Lower lobe of right lung (tissue), 2 donors: Measurements from ENCODE around the gene GPR39. TPM values are rescaled to one million over a fixed set of nuclear protein-coding genes. Genes with fewer than 3 reads are reported as not detected.
A peak's percentile ranks its signal among the peaks of the same experiment; 100 is the strongest.

ENCODE experiments used
- ATAC-seq, 2 donors: fragments of 200-7000 bp; cut with Tn5 transposase; one replicate each; pipeline ENCODE4 v1.9.1; 2020 to 2022; ENCODE audit warnings: mild to moderate bottlenecking in 2 of 2, moderate library complexity in 2 of 2
- DNase-seq: peaks from one replicate; pipeline ENCODE4 v3.0.0-alpha.2; 2020
- H3K27ac ChIP-seq: fragments of 200-600 bp; one replicate; pipeline ENCODE4 v1.8.0; 2022
- H3K27me3 ChIP-seq: fragments of 200-600 bp; one replicate; pipeline ENCODE4 v1.8.0; 2022; ENCODE audit warnings: low read depth
- H3K36me3 ChIP-seq: fragments of 200-600 bp; one replicate; pipeline ENCODE4 v1.8.0; 2022; ENCODE audit warnings: mild to moderate bottlenecking
- H3K4me1 ChIP-seq: fragments of 200-600 bp; one replicate; pipeline ENCODE4 v1.8.0; 2022
- H3K4me3 ChIP-seq: fragments of 200-600 bp; one replicate; pipeline ENCODE4 v1.8.0; 2022; ENCODE audit warnings: mild to moderate bottlenecking
- H3K9me3 ChIP-seq: fragments of 200-600 bp; one replicate; pipeline ENCODE4 v1.8.0; 2022
- CTCF ChIP-seq: fragments of 200-600 bp; IDR thresholded peaks from one replicate; pipeline ENCODE4 v1.8.0; 2022; ENCODE audit warnings: antibody characterized with exemption, mild to moderate bottlenecking
- intact Hi-C: fragments of 100-400 bp; cut with DNase I; formaldehyde crosslinking; loops from one replicate; pipeline ENCODE4 v1.11.0; 2022
- total RNA-seq: library from RNA; stranded (reverse); fragmentation: NEBNext Ultra II Directional; extraction: Animal tissue kit (Norgen Biotek cat#: 25700); gene quantifications from one replicate; pipeline ENCODE4 v1.2.1, GENCODE V29; 2021
- donor health status: DM: no; HTN: yes; CAD: no; lungs with severe emphysema.

Gene GPR39
- total RNA-seq, 1 donor from 2014 or later: 11.2 TPM

- no peak for TF ChIP-seq CTCF
- Histone ChIP-seq H3K4me1 (no peaks in the 10 kb centered on the region), H3K27me3 (no peaks in the 10 kb centered on the region), H3K27ac (no peak overlapping the region), H3K9me3 (no peaks in the 10 kb centered on the region), H3K4me3 (no peak overlapping the region), H3K36me3 (no peaks in the 10 kb centered on the region)
- no peak for DNase-seq
- peak; percentile 68 to 71 for ATAC-seq
- intact Hi-C loops: no loop called here
Measured at GRCh38 chr2:132424526-132425121, 8.0 kb downstream of the GPR39 start.

GRCh38 chr2:132426033-132426432, 9.4 kb downstream of the GPR39 start:
- intact Hi-C loops: no loop called here
- TF ChIP-seq CTCF: no peak
- no peak for DNase-seq
- Histone ChIP-seq H3K27ac (no peak overlapping the region), H3K36me3 (no peaks in the 10 kb centered on the region), H3K27me3 (no peaks in the 10 kb centered on the region), H3K9me3 (no peaks in the 10 kb centered on the region), H3K4me3 (no peak overlapping the region), H3K4me1 (no peaks in the 10 kb centered on the region)
- ATAC-seq: no peak

- no peaks in the 10 kb centered on the region for H3K9me3 ChIP-seq
- ATAC-seq (no peak), DNase-seq (no peak)
- no peaks in the 10 kb centered on the region for H3K4me1 ChIP-seq
- TF ChIP-seq CTCF: no peak
- no peak overlapping the region for H3K4me3 ChIP-seq
- no peaks in the 10 kb centered on the region for H3K27me3 ChIP-seq
- intact Hi-C loops: no loop called here
- no peak overlapping the region for H3K27ac ChIP-seq
- no peaks in the 10 kb centered on the region for H3K36me3 ChIP-seq
Measured at GRCh38 chr2:132426656-132427055, 10.1 kb downstream of the GPR39 start.

GRCh38 chr2:132429351-132429750, 12.7 kb downstream of the GPR39 start:
- Histone ChIP-seq H3K27me3 (no peaks in the 10 kb centered on the region), H3K9me3 (no peaks in the 10 kb centered on the region), H3K36me3 (no peaks in the 10 kb centered on the region), H3K4me3 (no peak overlapping the region), H3K27ac (no peak overlapping the region), H3K4me1 (no peaks in the 10 kb centered on the region)
- intact Hi-C loops: no loop called here
- ATAC-seq: no peak
- DNase-seq: no peak
- TF ChIP-seq CTCF: no peak

- intact Hi-C loops: no loop called here
- ATAC-seq: no peak
- H3K4me3 ChIP-seq: no peak overlapping the region
- no peaks in the 10 kb centered on the region for H3K9me3 ChIP-seq
- TF ChIP-seq CTCF: no peak
- no peaks in the 10 kb centered on the region for H3K4me1 ChIP-seq
- H3K27me3 ChIP-seq: no peaks in the 10 kb centered on the region
- no peaks in the 10 kb centered on the region for H3K36me3 ChIP-seq
- H3K27ac ChIP-seq: no peak overlapping the region
- no peak for DNase-seq
Measured at GRCh38 chr2:132429941-132430573, 13.5 kb downstream of the GPR39 start.
